Right atrium auricular region (tissue), 2 donors: ENCODE data around the gene SLC9A8. TPM values are rescaled to one million over a fixed set of nuclear protein-coding genes. Genes with fewer than 3 reads are reported as not detected.

Experiments
- DNase-seq: peaks from one replicate; pipeline ENCODE4 v3.0.0-alpha.2; 2019; ENCODE audit warnings: low spot score
- H3K27ac ChIP-seq, 2 donors: fragments of 200-600 bp; sonication (generic); 1 replicate in 1 of 2; 2 replicates in 1 of 2; pipeline ENCODE4 v1.5.1; 2016 to 2019
- H3K27me3 ChIP-seq, 2 donors: fragments of 200-600 bp; sonication (generic); one replicate each; pipeline versions ENCODE4 v1.5.1 to v1.6.0; 2017 to 2019
- H3K36me3 ChIP-seq: fragments of 200-600 bp; sonication (generic); one replicate; pipeline ENCODE4 v1.5.1; 2016
- H3K4me1 ChIP-seq, 2 donors: fragments of 200-600 bp; sonication (generic); one replicate each; pipeline versions ENCODE4 v1.5.1 to v1.6.0; 2017 to 2019
- H3K4me3 ChIP-seq, 2 donors: fragments of 200-600 bp; sonication (generic); 1 replicate in 1 of 2; 2 replicates in 1 of 2; pipeline ENCODE4 v1.5.1; 2017 to 2019; ENCODE audit warnings: mild to moderate bottlenecking in 1 of 2, moderate library complexity in 1 of 2
- H3K9me3 ChIP-seq, 2 donors: fragments of 200-600 bp; sonication (generic); one replicate each; pipeline ENCODE4 v1.5.1; 2019
- CTCF ChIP-seq, 2 donors: fragments of 200-600 bp; sonication (generic); IDR thresholded peaks; one replicate each; pipeline ENCODE4 v1.5.1; 2019; ENCODE audit warnings: antibody characterized with exemption in 2 of 2
- total RNA-seq, 2 donors: library from RNA; depleted of rRNA; stranded (reverse); fragments of >200 nt; gene quantifications; one replicate each; pipeline ENCODE4 v1.1.0, GENCODE V29; 2016

Gene SLC9A8
- total RNA-seq, 2 donors from 2014 or later = 5.8 to 6.3 TPM

GRCh38 chr20:49890471-49891361 lies 78.1 kb downstream of the SLC9A8 start:
- Histone ChIP-seq H3K27me3 (no peaks in the 10 kb centered on the region), H3K4me1 (peaks cover 0 to 54% of the 10 kb centered on the region in 2 donors), H3K36me3 (peaks cover 6% of the 10 kb centered on the region), H3K27ac (no peak overlapping the region), H3K4me3 (no peak overlapping the region), H3K9me3 (no peaks in the 10 kb centered on the region)
- TF ChIP-seq CTCF (IDR thresholded peaks at IDR 0.05) = no peak
- no peak for DNase-seq

- TF ChIP-seq CTCF (IDR thresholded peaks at IDR 0.05) = no peak
- H3K4me1 ChIP-seq = peaks cover 0 to 54% of the 10 kb centered on the region in 2 donors
- no peaks in the 10 kb centered on the region for H3K9me3 ChIP-seq
- DNase-seq = no peak
- H3K4me3 ChIP-seq = no peak overlapping the region
- peaks cover 4% of the 10 kb centered on the region for H3K36me3 ChIP-seq
- H3K27ac ChIP-seq = no peak overlapping the region
- H3K27me3 ChIP-seq = no peaks in the 10 kb centered on the region
Observed at GRCh38 chr20:49891476-49892110, 79.0 kb downstream of the SLC9A8 start.

GRCh38 chr20:49892260-49892659 lies 79.6 kb downstream of the SLC9A8 start:
- H3K9me3 ChIP-seq = no peaks in the 10 kb centered on the region
- H3K27ac ChIP-seq = no peak overlapping the region
- H3K4me1 ChIP-seq = peaks cover 0 to 47% of the 10 kb centered on the region in 2 donors
- TF ChIP-seq CTCF (IDR thresholded peaks at IDR 0.05) = no peak
- H3K4me3 ChIP-seq = no peak overlapping the region
- H3K27me3 ChIP-seq = no peaks in the 10 kb centered on the region
- H3K36me3 ChIP-seq = peaks cover 4% of the 10 kb centered on the region
- DNase-seq = no peak

- Histone ChIP-seq H3K27ac (no peak overlapping the region), H3K4me1 (peaks cover 0 to 41% of the 10 kb centered on the region in 2 donors), H3K9me3 (no peaks in the 10 kb centered on the region), H3K4me3 (no peak overlapping the region), H3K27me3 (no peaks in the 10 kb centered on the region), H3K36me3 (peaks cover 4% of the 10 kb centered on the region)
- DNase-seq = no peak
- TF ChIP-seq CTCF (IDR thresholded peaks at IDR 0.05) = no peak
Observed at GRCh38 chr20:49892817-49893216, 80.2 kb downstream of the SLC9A8 start.

GRCh38 chr20:49893242-49894072 lies 80.8 kb downstream of the SLC9A8 start:
- no peaks in the 10 kb centered on the region for H3K9me3 ChIP-seq
- H3K36me3 ChIP-seq = peaks cover 4% of the 10 kb centered on the region
- H3K4me1 ChIP-seq = peaks cover 0 to 35% of the 10 kb centered on the region in 2 donors
- no peaks in the 10 kb centered on the region for H3K27me3 ChIP-seq
- no peak for TF ChIP-seq CTCF (IDR thresholded peaks at IDR 0.05)
- H3K4me3 ChIP-seq = no peak overlapping the region
- no peak overlapping the region for H3K27ac ChIP-seq
- no peak for DNase-seq
